Measurements from ENCODE around the gene HERC4.

DNA sequence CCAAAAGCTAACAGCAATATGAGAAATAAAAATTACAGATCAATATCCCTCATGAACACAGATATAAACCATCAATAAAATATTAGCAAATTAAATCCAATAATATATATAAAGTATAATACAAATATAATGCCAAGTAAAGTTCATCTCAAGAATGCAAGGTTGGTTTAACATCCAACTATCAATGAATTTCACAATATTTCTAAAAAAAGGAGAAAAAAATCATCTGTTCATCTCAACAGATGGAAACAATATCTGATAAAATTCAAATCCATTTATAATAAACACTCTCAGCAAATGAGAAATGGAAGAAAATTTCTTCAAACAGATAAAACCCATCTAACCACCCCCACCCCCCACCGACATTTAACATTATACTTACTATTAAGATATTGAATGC lies 103.8 kb downstream of the HERC4 start:
- TF ChIP-seq, protein P1, sequence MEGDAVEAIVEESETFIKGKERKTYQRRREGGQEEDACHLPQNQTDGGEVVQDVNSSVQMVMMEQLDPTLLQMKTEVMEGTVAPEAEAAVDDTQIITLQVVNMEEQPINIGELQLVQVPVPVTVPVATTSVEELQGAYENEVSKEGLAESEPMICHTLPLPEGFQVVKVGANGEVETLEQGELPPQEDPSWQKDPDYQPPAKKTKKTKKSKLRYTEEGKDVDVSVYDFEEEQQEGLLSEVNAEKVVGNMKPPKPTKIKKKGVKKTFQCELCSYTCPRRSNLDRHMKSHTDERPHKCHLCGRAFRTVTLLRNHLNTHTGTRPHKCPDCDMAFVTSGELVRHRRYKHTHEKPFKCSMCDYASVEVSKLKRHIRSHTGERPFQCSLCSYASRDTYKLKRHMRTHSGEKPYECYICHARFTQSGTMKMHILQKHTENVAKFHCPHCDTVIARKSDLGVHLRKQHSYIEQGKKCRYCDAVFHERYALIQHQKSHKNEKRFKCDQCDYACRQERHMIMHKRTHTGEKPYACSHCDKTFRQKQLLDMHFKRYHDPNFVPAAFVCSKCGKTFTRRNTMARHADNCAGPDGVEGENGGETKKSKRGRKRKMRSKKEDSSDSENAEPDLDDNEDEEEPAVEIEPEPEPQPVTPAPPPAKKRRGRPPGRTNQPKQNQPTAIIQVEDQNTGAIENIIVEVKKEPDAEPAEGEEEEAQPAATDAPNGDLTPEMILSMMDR (conservative IDR thresholded peaks at IDR 0.05; ENCODE audit: low read length), result no peak
- no peak for TF ChIP-seq EZH2phosphoT487 (IDR thresholded peaks at IDR 0.05; ENCODE audit: borderline replicate concordance)

Measured in Loucy (cell line).